SK-N-SH (cell line): ENCODE results near the gene GRM7. TPM values are rescaled to one million over a fixed set of nuclear protein-coding genes. Genes with fewer than 3 reads are reported as not detected.

Experiments used
- CTCF ChIA-PET: fragments of 300-600, 350-600 bp; formaldehyde crosslinking; extraction: SDS; loops from one replicate; lab custom pipeline; 2021; lab: Yijun Ruan, JAX
- POLR2A ChIA-PET: fragments of 350-600 bp; sonication (Branson Sonifier 250); formaldehyde crosslinking; extraction: SDS; loops from one replicate; lab custom pipeline; 2020; ENCODE audit warnings: antibody characterized with exemption, inconsistent platforms; lab: Yijun Ruan, JAX
- DNase-seq: peaks from one replicate; pipeline ENCODE4 v3.0.0; 2012
- H2AFZ ChIP-seq: fragments of 200-600 bp; sonication (generic); 2 replicates; pipeline ENCODE4 v1.8.1; 2016; ENCODE audit warnings: antibody characterized with exemption, mild to moderate bottlenecking, low read depth
- H3F3A ChIP-seq: fragments of 200-600 bp; sonication (generic); replicated peaks from 2 replicates; pipeline ENCODE3; 2016; ENCODE audit warnings: antibody characterized with exemption, mild to moderate bottlenecking; ENCODE audit not compliant: insufficient read depth
- H3K27ac ChIP-seq, 2 experiments: fragments of 200-500 bp in 1 of 2; fragments of 200-600 bp in 1 of 2; sonication (Bioruptor generic) in 1 of 2; sonication (generic), shearing (Covaris generic) in 1 of 2; 2 replicates each; pipeline versions ENCODE4 v1.5.1 to v1.6.1; 2014 to 2016; ENCODE audit warnings: low read depth in 2 of 2, inconsistent platforms in 1 of 2, low read length in 1 of 2, mild to moderate bottlenecking in 1 of 2, mixed read lengths in 1 of 2
- H3K27me3 ChIP-seq: fragments of 200-600 bp; sonication (generic), shearing (Covaris generic); 2 replicates; pipeline ENCODE4 v1.6.1; 2016; ENCODE audit warnings: mixed run types; ENCODE audit not compliant: insufficient read depth
- H3K36me3 ChIP-seq, 2 experiments: fragments of 200-500 bp in 1 of 2; fragments of 200-600 bp in 1 of 2; sonication (Bioruptor generic) in 1 of 2; sonication (generic) in 1 of 2; replicated peaks in 1 of 2; 2 replicates each; pipeline versions ENCODE3 to v1.5.1; 2014 to 2016; ENCODE audit warnings: low read length in 1 of 2, mild to moderate bottlenecking in 1 of 2; ENCODE audit not compliant: insufficient read depth in 2 of 2, control insufficient read depth in 1 of 2
- H3K4me1 ChIP-seq, 2 experiments: fragments of 200-500 bp in 1 of 2; fragments of 200-600 bp in 1 of 2; sonication (Bioruptor generic) in 1 of 2; sonication (generic), shearing (Covaris generic) in 1 of 2; 2 replicates each; pipeline versions ENCODE4 v1.5.1 to v1.6.1; 2014 to 2016; ENCODE audit warnings: low read depth in 1 of 2, low read length in 1 of 2, mixed run types in 1 of 2; ENCODE audit not compliant: insufficient read depth in 2 of 2, control insufficient read depth in 1 of 2
- H3K4me2 ChIP-seq: fragments of 200-600 bp; sonication (generic), shearing (Covaris generic); 2 replicates; pipeline ENCODE4 v1.6.1; 2017; ENCODE audit warnings: mixed run types
- H3K4me3 ChIP-seq, 2 experiments: fragments of 200-500 bp in 1 of 2; fragments of 200-600 bp in 1 of 2; sonication (Bioruptor generic) in 1 of 2; sonication (generic), shearing (Covaris generic) in 1 of 2; 2 replicates each; pipeline versions ENCODE4 v1.5.1 to v1.8.1; 2014 to 2016; ENCODE audit warnings: low read depth in 2 of 2, inconsistent platforms in 1 of 2, low read length in 1 of 2, mild to moderate bottlenecking in 1 of 2, mixed read lengths in 1 of 2, moderate library complexity in 1 of 2
- H3K79me2 ChIP-seq: fragments of 200-600 bp; sonication (generic); 2 replicates; pipeline ENCODE4 v1.8.1; 2017; ENCODE audit warnings: mild to moderate bottlenecking; ENCODE audit not compliant: insufficient read depth
- H3K9ac ChIP-seq: fragments of 200-600 bp; sonication (generic); 2 replicates; pipeline ENCODE4 v1.6.1; 2017; ENCODE audit warnings: mixed run types
- H3K9me2 ChIP-seq: fragments of 200-600 bp; sonication (generic); 2 replicates; pipeline ENCODE4 v1.6.1; 2017; ENCODE audit warnings: mixed run types
- H3K9me3 ChIP-seq: fragments of 200-600 bp; sonication (generic); 2 replicates; pipeline ENCODE4 v1.6.1; 2017; ENCODE audit warnings: mixed run types, mild to moderate bottlenecking, moderate library complexity
- H4K20me1 ChIP-seq: fragments of 200-600 bp; sonication (generic); 2 replicates; pipeline ENCODE4 v1.6.1; 2017; ENCODE audit warnings: mild to moderate bottlenecking, mixed run types; ENCODE audit not compliant: insufficient read depth
- EZH2phosphoT487 ChIP-seq: fragments of 200-600 bp; sonication (generic); IDR thresholded peaks from 2 replicates; pipeline ENCODE4 v1.6.1; 2017; ENCODE audit warnings: low read depth, mixed run types, mild to moderate bottlenecking, antibody characterized with exemption, moderate library complexity, borderline replicate concordance
- FOSL2 ChIP-seq: IDR thresholded peaks from 2 replicates; pipeline ENCODE4 v1.4.0; 2012; ENCODE audit warnings: low read depth, mild to moderate bottlenecking, moderate library complexity, borderline replicate concordance
- GABPA ChIP-seq: IDR thresholded peaks from 2 replicates; pipeline ENCODE4 v1.4.0; 2012; ENCODE audit warnings: low read depth, mild to moderate bottlenecking
- MEF2A ChIP-seq: IDR thresholded peaks from 2 replicates; pipeline ENCODE4 v1.4.0; 2012; ENCODE audit warnings: low read depth, borderline replicate concordance
- NFIC ChIP-seq: IDR thresholded peaks from 2 replicates; pipeline ENCODE4 v1.4.0; 2012; ENCODE audit warnings: borderline replicate concordance
- NRF1 ChIP-seq: IDR thresholded peaks from 2 replicates; pipeline ENCODE4 v1.6.1; 2012; ENCODE audit warnings: low read depth, mild to moderate bottlenecking, low read length
- POLR2AphosphoS5 ChIP-seq: IDR thresholded peaks from 2 replicates; pipeline ENCODE4 v1.6.1; 2012; ENCODE audit warnings: low read depth, low read length
- SMC3 ChIP-seq: IDR thresholded peaks from 2 replicates; pipeline ENCODE4 v1.6.1; 2012; ENCODE audit warnings: low read depth, low read length, improper control_type of control experiment
- TAF1 ChIP-seq: IDR thresholded peaks from 2 replicates; pipeline ENCODE4 v1.6.1; 2012; ENCODE audit warnings: low read depth, mild to moderate bottlenecking, low read length, moderate library complexity, borderline replicate concordance
- WGBS: methylation state at CpG from one replicate; pipeline ENCODE4 v1.1.6; 2017; ENCODE audit warnings: low lambda C conversion rate; 5-methylcytosine and 5-hydroxymethylcytosine counted together
- polyA plus RNA-seq, 3 experiments: library from polyadenylated mRNA; depleted of rRNA; stranded (reverse); fragments of >200 nt; gene quantifications; 2 replicates each; pipeline ENCODE4 v1.2.3, GENCODE V29; 2012
- TF ChIP-seq, protein P1 (sequence below): IDR thresholded peaks from 2 replicates; pipeline ENCODE4 v1.4.0; 2012; ENCODE audit warnings: low read depth, borderline replicate concordance
- TF ChIP-seq, protein P2 (sequence below): fragments of 150-350 bp; IDR thresholded peaks from 2 replicates; pipeline ENCODE4 v1.6.1; 2016; ENCODE audit warnings: mild to moderate bottlenecking, low read depth, low read length
- TF ChIP-seq, protein P3 (sequence below): fragments of 150-350 bp; IDR thresholded peaks from 2 replicates; pipeline ENCODE4 v1.6.1; 2017; ENCODE audit warnings: antibody characterized with exemption, low read length, low read depth, borderline replicate concordance
- TF ChIP-seq, protein P4 (sequence below): IDR thresholded peaks from 2 replicates; pipeline ENCODE4 v1.4.0; 2012; ENCODE audit warnings: low read depth, borderline replicate concordance

Gene GRM7
- polyA plus RNA-seq, 1 of the 3 experiments (the other 2 are of a cell fraction), result 0.03 TPM

- Histone ChIP-seq H3K9me2 (no peaks in the 10 kb centered on the region), H2AFZ (no peak overlapping the region), H3F3A (no peaks in the 10 kb centered on the region), H4K20me1 (no peaks in the 10 kb centered on the region), H3K27ac (no peak overlapping the region), H3K36me3 (no peaks in the 10 kb centered on the region), H3K9me3 (no peaks in the 10 kb centered on the region; the same call in 1 of the 2 replicates), H3K4me2 (no peak overlapping the region), H3K27me3 (no peaks in the 10 kb centered on the region), H3K79me2 (no peaks in the 10 kb centered on the region), H3K4me1 (no peaks in the 10 kb centered on the region), H3K9ac (no peak overlapping the region), H3K4me3 (no peak overlapping the region)
- ChIA-PET CTCF (interaction anchor here (2.4 kb wide), 1 partner anchor 11 kb away, joined by 7 read pairs; no protein-coding TSS in a partner anchor), POLR2A (no interaction called here)
- no peak for DNase-seq
- TF ChIP-seq, protein P1, sequence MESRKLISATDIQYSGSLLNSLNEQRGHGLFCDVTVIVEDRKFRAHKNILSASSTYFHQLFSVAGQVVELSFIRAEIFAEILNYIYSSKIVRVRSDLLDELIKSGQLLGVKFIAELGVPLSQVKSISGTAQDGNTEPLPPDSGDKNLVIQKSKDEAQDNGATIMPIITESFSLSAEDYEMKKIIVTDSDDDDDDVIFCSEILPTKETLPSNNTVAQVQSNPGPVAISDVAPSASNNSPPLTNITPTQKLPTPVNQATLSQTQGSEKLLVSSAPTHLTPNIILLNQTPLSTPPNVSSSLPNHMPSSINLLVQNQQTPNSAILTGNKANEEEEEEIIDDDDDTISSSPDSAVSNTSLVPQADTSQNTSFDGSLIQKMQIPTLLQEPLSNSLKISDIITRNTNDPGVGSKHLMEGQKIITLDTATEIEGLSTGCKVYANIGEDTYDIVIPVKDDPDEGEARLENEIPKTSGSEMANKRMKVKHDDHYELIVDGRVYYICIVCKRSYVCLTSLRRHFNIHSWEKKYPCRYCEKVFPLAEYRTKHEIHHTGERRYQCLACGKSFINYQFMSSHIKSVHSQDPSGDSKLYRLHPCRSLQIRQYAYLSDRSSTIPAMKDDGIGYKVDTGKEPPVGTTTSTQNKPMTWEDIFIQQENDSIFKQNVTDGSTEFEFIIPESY, result no peak
- no peak for TF ChIP-seq SMC3
- TF ChIP-seq GABPA, result no peak
- no peak for TF ChIP-seq FOSL2
- no peak for TF ChIP-seq TAF1
- TF ChIP-seq NRF1, result no peak
- TF ChIP-seq, protein P2, sequence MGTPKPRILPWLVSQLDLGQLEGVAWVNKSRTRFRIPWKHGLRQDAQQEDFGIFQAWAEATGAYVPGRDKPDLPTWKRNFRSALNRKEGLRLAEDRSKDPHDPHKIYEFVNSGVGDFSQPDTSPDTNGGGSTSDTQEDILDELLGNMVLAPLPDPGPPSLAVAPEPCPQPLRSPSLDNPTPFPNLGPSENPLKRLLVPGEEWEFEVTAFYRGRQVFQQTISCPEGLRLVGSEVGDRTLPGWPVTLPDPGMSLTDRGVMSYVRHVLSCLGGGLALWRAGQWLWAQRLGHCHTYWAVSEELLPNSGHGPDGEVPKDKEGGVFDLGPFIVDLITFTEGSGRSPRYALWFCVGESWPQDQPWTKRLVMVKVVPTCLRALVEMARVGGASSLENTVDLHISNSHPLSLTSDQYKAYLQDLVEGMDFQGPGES, result no peak
- TF ChIP-seq MEF2A, result no peak
- TF ChIP-seq, protein P3, sequence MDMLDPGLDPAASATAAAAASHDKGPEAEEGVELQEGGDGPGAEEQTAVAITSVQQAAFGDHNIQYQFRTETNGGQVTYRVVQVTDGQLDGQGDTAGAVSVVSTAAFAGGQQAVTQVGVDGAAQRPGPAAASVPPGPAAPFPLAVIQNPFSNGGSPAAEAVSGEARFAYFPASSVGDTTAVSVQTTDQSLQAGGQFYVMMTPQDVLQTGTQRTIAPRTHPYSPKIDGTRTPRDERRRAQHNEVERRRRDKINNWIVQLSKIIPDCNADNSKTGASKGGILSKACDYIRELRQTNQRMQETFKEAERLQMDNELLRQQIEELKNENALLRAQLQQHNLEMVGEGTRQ, result no peak
- no peak for TF ChIP-seq POLR2AphosphoS5
- TF ChIP-seq, protein P4, sequence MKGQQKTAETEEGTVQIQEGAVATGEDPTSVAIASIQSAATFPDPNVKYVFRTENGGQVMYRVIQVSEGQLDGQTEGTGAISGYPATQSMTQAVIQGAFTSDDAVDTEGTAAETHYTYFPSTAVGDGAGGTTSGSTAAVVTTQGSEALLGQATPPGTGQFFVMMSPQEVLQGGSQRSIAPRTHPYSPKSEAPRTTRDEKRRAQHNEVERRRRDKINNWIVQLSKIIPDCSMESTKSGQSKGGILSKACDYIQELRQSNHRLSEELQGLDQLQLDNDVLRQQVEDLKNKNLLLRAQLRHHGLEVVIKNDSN, result no peak
These were observed 101.9 kb downstream of the GRM7 start for GRCh38 chr3:6962801-6963200.

DNA sequence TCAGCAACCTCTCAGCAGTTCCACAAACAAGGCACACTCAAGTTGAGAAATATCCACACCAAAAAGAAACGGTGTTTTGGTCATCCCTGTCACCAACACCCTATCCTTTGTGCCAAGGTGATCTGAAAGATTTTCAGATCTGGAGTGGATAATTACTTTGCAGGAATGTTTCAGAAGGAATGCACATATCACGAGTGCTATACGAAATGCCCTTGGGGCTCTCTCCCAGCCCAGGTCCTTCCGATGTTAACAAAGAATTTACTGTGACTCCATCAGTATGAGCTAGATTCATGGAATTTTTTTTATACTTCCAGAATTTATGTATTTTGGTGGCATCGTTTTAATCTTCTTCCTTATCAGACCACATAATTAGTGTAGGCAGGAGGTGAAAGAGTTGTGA, 105.0 kb downstream of the GRM7 start:
- no peaks in the 10 kb centered on the region for H3K27me3 ChIP-seq
- POLR2A ChIA-PET, result no interaction called here
- no peaks in the 10 kb centered on the region; a peak in 1 of 4 replicates for H3K4me1 ChIP-seq
- no peaks in the 10 kb centered on the region for H3K79me2 ChIP-seq
- H3K9ac ChIP-seq, result no peak overlapping the region
- CTCF ChIA-PET, result no interaction called here
- no peaks in the 10 kb centered on the region for H3F3A ChIP-seq
- DNase-seq, result no peak
- H3K27ac ChIP-seq, result no peak overlapping the region
- no peak overlapping the region for H2AFZ ChIP-seq
- no peaks in the 10 kb centered on the region for H3K9me2 ChIP-seq
- no peak overlapping the region for H3K4me3 ChIP-seq
- H3K4me2 ChIP-seq, result no peak overlapping the region
- TF ChIP-seq NFIC (no peak), EZH2phosphoT487 (no peak), GABPA (no peak)
- TF ChIP-seq, protein P3, result no peak
- 33% methylated on average over 5 of the region's 5 CpGs for WGBS
- H3K36me3 ChIP-seq, result no peaks in the 10 kb centered on the region
- no peaks in the 10 kb centered on the region; the same call in 1 of the 2 replicates for H3K9me3 ChIP-seq
- H4K20me1 ChIP-seq, result no peaks in the 10 kb centered on the region
